Heart left ventricle (tissue), 13 donors: Measurements from ENCODE around the gene AHRR.
"Not testable (repeated sequence)": the region's sequence is repeated elsewhere in the genome, so short reads cannot be mapped to it uniquely, and the experiment has no call there.

Experiments
- POLR2A ChIP-seq, 2 donors: fragments of 450-650 bp; IDR thresholded peaks; one replicate each; pipeline ENCODE4 v1.6.1; 2017; ENCODE audit warnings: antibody characterized with exemption in 2 of 2, mild to moderate bottlenecking in 2 of 2, moderate library complexity in 2 of 2
- TF ChIP-seq, protein P1 (sequence below), 12 donors: fragments of 200-600 bp; sonication (generic) in 4 of 12; IDR thresholded peaks; one replicate each; pipeline versions ENCODE4 v1.5.0 to v1.8.0; 2018 to 2022; ENCODE audit warnings: antibody characterized with exemption in 12 of 12, mild to moderate bottlenecking in 5 of 12
- donor health status: ischemic (EF 13 %, LVEDD 7.1; RV severe dilation, severe dysfunction).
- donor health status: DM: no; HTN: yes; CAD: no.
- donor health status: DM: no; HTN: no; CAD: no.
- donor health status: ischemic (EF 25% LVEDD 6.9; RV normal size, moderate dysfunction).
- donor health status: ischemic (EF 25% LVEDD 5.7; RV mildly dilated, moderate dysfunction).
- donor health status: ischemic (EF 35%, LVEDD 5.7; RV mildly dilated, moderate dysfunction).
- donor health status: nonischemic (EF 11% LVEDD 7.7; RV severe dilation, severe dysfunction).
- donor health status: DM: yes; HTN: yes; CAD: no.
- donor health status: PGD.
- donor health status: ischemic (EF 29% LVEDD 5.4; RV normal size, mild dysfunction).
- donor health status: nonischemic (EF 23%, LVEDD 6.1; RV moderate dilation, normal function).

DNA sequence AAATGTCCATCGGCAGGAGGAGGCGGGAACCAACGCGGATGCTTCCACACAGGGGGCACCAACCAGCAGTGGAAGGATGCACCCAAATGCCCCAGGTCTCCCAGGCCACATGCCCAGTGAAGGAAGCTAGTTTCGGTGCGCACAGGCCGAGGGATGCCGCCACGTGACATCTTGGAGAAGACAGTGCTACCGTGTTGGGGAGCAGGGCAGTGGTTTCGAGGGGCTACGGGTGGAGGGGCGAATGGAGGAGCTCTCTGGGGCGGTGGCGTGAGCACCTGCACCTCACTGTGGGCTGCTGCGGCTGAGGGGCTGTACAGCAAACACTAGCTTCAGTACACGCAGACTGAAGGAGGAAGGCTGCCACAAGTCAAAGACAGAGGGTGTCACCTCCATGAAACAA is 26.7 kb upstream of the AHRR start:
- TF ChIP-seq, protein P1, sequence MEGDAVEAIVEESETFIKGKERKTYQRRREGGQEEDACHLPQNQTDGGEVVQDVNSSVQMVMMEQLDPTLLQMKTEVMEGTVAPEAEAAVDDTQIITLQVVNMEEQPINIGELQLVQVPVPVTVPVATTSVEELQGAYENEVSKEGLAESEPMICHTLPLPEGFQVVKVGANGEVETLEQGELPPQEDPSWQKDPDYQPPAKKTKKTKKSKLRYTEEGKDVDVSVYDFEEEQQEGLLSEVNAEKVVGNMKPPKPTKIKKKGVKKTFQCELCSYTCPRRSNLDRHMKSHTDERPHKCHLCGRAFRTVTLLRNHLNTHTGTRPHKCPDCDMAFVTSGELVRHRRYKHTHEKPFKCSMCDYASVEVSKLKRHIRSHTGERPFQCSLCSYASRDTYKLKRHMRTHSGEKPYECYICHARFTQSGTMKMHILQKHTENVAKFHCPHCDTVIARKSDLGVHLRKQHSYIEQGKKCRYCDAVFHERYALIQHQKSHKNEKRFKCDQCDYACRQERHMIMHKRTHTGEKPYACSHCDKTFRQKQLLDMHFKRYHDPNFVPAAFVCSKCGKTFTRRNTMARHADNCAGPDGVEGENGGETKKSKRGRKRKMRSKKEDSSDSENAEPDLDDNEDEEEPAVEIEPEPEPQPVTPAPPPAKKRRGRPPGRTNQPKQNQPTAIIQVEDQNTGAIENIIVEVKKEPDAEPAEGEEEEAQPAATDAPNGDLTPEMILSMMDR (IDR thresholded peaks at IDR 0.05): not testable (repeated sequence)
- TF ChIP-seq POLR2A (IDR thresholded peaks at IDR 0.05): not testable (repeated sequence)
